Measurements from ENCODE around the gene CDC20B.

CDC20B gene, protein sequence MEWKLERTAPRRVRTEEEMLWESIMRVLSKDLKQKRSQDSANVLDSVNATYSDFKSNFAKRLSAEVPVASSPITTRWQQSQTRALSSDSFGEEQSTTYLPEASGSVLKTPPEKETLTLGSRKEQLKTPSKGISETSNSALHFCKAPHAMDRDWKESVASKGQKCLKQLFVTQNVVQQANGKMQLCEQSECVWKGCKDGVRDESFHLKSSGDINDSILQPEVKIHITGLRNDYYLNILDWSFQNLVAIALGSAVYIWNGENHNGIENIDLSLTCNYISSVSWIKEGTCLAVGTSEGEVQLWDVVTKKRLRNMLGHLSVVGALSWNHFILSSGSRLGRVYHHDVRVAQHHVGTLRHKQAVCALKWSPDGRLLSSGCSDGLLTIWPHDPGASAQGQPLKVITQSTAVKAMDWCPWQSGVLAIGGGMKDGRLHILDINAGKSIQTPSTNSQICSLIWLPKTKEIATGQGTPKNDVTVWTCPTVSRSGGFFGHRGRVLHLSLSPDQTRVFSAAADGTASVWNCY

DNA sequence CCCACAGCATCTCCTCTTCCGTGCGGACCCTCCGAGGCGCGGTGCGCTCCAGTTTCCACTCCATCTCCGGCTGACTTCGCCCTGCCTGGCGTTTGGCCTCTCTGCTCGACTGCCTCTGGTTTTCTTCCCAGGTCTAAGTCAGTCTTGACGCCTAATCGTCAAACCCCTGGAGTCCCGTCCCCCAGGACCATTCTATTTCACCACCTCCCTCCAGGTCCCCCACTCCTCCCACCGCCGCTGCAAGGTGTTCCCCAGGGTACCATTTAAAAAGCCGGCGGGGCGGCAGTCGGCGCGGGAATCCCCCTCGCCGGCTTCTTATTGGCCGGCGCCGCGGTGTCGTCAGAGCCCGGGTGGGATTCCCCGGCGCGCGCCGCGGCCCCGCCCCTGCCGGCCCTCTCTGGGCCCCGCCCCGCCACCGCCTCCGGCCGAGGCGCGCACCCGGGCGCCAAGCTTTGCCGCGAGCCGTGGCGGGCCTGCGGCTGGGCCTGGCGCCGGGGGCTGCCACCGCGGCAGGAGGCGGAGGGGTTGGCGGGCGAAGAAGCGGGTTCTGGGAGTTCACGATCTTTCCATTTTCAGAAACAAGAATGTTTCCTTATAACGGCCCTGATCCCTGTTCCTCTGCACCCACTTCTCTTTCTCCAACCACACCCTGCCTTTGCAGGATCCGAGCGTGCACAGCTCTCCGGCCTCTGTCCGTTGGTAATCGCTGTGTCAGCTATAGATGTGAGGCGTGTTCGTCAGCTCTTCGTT is at the start of gene CDC20B:
CDC20B (minus strand) TSS at position 241 of the 750 bp plus-strand sequence; CDS start at position 64, 177 bp downstream.
- DNase-seq: peak; percentile 72

DNA sequence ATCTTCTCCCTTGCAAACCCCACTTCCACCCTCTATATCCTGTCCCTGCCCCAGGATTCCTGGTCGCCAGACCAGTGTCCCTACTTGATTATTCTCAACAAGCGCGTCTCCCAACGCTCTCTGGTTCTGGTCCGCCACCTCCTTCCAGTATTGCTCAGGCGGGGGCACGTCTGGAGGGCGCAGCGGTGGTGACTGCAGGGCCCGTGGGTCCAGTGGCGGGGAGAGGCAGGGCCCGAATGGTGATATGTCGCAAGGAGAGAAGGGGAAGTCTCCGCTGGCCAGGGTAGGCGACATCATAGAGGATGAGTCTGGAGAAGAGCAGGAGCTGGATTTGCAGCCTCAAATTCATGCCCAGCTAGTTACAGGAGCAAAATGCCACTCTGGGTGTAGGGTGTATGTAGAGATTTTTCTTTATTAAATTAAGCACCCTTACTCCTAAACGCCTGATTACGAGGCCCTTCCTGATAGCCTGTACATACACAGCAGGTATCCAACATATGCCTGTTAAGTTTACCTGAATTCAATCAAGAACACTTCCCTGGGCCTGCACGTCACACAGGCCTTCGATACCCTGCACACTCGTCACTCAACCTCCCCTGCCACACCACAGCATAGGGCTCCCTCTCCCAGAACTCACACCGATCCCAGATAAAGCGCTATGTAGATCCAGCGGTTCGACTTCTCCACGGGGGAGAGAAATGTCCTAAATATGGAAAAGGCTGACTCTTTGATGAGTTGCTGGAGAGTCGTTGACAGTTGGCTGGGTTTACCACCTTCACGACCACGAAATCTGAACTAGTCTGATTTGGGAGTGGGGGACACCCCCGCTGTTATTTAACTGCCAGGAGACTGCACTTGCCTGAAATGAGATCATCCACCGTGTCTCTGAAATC is 49.4 kb upstream of the CDC20B start:
- DNase-seq: no peak

DNA sequence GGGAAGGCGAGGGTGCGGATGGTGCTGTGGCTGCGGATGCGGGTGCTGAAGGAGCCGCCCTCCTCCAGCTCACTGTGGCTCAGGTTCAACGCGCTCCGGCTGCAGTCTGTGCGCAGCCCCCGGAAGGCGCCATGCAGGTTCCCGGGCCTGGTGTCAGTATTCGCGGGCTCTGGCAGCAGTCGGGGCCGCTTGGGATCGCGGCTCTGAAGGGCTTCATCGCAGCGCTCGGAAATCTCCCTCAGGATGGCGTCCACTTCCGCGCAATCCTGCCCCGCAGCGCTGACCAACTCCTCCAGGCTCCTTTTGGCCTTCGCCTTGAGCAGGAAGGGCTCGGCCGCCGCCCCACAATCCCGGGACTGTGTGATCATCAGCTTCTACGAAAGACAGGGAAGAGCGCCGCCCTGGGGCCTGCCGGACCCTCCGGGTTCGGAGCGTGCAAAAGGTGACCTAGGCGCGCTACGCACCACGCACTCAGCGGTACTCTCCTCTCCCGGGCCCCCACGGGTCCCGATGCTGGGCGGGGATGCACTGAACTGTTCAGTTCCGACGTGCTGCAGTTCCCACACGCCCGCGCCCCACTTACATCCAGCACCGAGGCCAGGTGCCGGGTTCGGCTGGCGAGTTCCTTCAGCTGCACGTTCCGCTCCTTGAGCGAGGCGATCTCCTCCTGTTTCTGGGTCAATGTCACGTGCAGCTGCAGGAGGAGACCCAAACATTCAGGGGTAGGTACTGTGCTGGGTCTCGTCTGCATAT is 47.6 kb upstream of the CDC20B start:
- DNase-seq: no peak

DNA sequence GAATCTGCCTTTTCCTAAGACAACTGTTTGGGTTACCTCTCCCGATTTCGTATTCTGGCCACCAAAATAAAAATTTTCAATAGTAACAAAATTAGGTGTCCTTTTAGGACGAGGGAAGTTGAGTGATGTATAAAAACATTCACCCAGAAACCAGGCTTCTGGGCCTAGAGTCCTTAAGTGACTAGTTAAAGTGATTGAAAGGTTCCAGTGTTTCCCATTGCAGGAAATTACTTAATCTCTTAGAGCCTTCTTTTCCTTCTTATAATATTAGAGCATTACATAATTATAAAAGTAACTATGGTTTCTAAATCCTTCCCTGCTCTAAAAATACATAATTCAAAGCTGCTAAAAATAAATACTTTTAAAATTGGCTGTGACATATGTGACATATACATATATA is 46.8 kb upstream of the CDC20B start:
- no peak for DNase-seq

DNA sequence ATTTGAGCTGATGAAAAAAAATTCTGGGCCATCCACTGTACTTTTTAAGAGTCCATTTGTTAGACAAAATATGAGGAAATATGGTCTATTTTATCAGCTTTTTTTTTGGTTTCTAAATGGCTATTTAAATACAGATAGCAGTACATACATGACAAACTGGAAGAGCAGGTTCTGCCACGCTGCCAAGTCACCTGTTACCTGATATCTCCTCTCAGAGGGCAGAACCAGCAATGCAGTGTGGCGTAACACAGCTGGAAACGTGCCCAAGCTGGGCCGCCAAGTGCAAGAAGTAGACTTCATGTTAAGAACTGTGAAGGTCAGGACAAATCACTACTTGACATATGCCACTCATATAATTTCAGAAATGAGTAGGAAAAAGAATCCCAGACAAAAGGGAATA is 46.0 kb upstream of the CDC20B start:
- DNase-seq: no peak

- DNase-seq: no peak
These were observed 38.4 kb upstream of the CDC20B start for GRCh38 chr5:55211184-55211874.

- DNase-seq: no peak
These were observed 32.0 kb upstream of the CDC20B start for GRCh38 chr5:55205001-55205400.

DNA sequence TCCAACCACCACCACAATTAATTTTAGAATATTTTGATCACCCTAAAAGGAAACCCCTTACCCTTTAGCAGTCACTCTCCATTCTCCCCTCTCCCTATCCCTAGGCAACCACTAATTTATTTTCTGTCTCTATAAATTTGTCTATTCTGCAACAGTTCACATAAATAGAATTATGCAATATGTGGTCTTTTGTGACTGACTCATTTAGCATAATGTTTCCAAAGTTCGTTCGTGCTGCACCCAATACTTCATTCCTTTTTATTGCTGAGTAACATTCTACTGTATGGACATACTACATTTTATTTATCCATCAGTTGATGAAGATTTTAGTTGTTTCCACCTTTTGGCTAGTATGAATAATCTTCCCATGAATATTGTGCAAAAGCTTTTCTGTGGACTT is 18.2 kb upstream of the CDC20B start:
- no peak for DNase-seq

- no peak for DNase-seq
These were observed 15.9 kb upstream of the CDC20B start for GRCh38 chr5:55188656-55189540.

DNA sequence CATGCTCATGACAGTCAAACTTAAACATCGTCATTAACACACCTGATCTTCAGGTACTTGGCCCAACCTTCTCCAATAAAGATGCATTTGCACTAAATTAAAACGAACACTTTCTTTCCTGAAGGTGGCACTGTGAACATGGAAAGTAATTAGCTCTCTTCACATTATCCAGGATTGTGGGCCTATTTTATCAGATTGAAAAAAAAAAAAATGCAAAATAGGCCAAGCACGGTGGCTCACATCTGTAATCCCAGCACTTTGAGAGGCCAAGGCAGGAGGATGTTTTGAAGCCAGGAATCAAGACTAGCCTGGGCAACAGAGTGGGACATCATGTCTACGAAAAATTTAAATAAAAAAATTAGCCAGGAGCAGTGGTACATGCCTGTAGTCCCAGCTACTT is 14.4 kb upstream of the CDC20B start:
- no peak for DNase-seq

GRCh38 chr5:55180016-55180415 is 7.0 kb upstream of the CDC20B start:
- no peak for DNase-seq

DNA sequence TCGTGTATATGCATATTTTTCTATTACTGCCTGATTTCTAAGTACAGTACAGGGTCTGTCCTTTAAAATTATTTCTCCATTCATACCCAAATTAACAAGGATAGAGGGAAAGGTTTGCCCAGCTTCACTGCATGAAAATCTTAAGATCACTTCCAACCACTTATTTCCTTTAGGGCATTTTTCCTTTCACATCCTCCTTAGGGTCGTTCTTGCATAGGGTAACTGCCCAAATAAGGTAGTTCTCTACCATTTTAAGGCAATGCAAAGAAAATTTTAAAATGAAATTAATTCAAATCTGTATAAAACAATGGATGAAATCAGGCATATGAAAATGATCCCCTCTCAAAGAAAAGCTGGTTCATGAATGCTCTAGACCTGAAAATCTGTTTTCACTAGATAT is 4.1 kb upstream of the CDC20B start:
- no peak for DNase-seq

- DNase-seq: no peak
These were observed 3.3 kb upstream of the CDC20B start for GRCh38 chr5:55176176-55176818.

- no peak for DNase-seq
These were observed 2.8 kb upstream of the CDC20B start for GRCh38 chr5:55175781-55176175.

DNA sequence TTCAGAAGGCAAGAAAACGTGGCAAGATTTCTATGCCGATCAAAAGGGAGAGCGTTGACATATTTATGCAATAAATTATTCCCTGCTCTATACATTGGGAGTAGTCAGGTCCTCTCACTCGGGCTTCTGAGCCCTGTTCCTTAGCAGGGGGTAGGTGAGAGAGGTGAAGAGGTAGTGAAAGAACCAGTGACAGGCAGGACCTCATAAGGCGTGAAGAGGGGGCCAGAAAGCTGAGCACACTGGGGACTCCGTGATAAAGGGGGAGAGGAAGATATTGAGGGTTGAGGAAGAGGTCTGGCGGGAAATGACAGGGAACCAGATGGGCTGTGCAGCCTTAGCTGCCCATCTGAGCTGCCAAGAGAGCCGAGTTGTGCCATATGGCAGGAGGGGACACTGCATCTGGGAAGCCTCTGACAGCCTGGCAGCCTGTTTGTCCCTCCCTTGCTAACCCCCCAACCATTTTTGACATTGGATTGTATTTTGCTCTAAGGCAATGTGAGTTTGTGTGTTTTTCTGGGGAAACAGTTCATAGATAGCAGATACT is 782 bp upstream of the CDC20B start:
- DNase-seq: no peak

GRCh38 chr5:55172051-55172899 is 702 bp downstream of the CDC20B start:
- peak; percentile 72 for DNase-seq

DNA sequence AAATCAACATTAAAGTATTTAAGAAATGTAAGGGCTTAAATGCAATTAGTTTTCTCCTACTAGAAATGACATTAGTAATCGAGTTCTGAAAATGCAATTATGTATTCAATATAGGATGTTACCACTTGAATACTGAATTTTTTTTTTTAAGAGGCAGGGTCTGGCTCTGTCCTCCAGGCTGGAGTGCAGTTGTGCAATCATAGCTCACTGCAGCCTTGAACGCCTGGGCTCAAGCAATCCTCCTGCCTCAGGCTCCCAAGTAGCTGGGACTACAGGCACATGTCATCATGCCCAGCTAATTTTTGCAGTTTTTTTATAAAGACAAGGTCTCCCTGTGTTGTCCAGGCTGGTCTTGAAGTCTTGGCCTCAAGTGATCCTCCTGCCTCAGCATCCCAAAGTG is 1.5 kb downstream of the CDC20B start:
- DNase-seq: no peak

GRCh38 chr5:55162666-55163065 is 10.3 kb downstream of the CDC20B start:
- no peak for DNase-seq

Measured in stimulated activated CD4-positive, alpha-beta T cell treated with anti-CD3 and anti-CD28 coated beads, Interleukin-4, amount 100 ng/mL, for 24 hours (primary cell).